ENCODE measurements around the gene ABHD2. TPM values are rescaled to one million over a fixed set of nuclear protein-coding genes. Genes with fewer than 3 reads are reported as not detected.

The ABHD2 gene
- polyA plus RNA-seq, 1 experiment, result 51.5 TPM

GRCh38 chr15:89101302-89102193, 13.3 kb downstream of the ABHD2 start:
- ChIA-PET POLR2A (interaction anchor here (0.6 to 2.8 kb wide), 4 partner anchors 11 to 42 kb away, joined by 3 to 15 read pairs (median 4); partner anchors contain the start of gene ABHD2), CTCF (interaction anchor here (1.2 to 3.8 kb wide), 5 partner anchors 10 to 76 kb away, joined by 3 to 26 read pairs (median 8); no protein-coding TSS in a partner anchor)
- H3K9me3 ChIP-seq (ENCODE audit: control insufficient read depth, insufficient read depth, low read length), result no peaks in the 10 kb centered on the region
- H3K27me3 ChIP-seq (ENCODE audit: control insufficient read depth, insufficient read depth, low read length), result no peaks in the 10 kb centered on the region
- no peak for TF ChIP-seq CTCF (IDR thresholded peaks at IDR 0.05; ENCODE audit: low read depth, low read length)
- H3K27ac ChIP-seq (ENCODE audit: low read depth, low read length), result peak overlapping the region; percentile 97
- H3K4me3 ChIP-seq (ENCODE audit: low read depth, low read length), result no peak overlapping the region
- DNase-seq (ENCODE audit: low read depth, low spot score), result peak; percentile 97

DNA sequence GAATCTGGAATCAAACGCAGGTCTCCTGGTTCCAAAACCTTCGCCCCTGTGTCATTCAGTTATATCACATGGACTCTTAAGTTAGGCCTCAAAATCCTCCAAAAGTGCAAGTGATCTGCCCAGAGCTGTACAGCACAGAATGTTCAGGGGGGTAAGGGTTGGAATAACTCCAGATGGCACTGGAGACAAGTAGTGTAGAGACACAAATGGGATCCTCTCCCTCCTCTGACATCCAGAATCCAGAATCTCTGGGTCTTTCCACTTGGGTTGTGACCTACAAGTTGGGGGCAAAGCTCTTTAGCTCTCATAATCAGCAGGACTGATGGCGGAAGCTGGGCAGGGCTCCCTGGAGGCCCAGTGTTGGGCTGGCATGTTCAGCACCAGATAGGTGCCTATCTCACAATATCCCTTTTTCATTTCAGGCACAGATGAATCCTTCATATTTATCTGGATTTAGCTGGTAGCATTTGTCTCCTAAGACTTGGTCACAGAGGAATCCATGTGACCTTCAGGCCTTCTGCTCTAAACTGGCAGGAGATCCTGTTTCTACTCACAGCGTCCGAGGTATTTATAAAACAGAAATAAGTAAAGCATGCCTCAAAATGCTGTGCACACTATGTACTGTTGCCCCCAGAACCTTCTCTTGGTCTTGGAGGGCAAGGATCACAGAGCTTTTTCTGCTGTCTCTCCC, 15.4 kb downstream of the ABHD2 start:
- Histone ChIP-seq H3K27me3 (ENCODE audit: control insufficient read depth, insufficient read depth, low read length) (no peaks in the 10 kb centered on the region), H3K9me3 (ENCODE audit: control insufficient read depth, insufficient read depth, low read length) (no peaks in the 10 kb centered on the region), H3K27ac (ENCODE audit: low read depth, low read length) (peak overlapping the region; percentile 95), H3K4me3 (ENCODE audit: low read depth, low read length) (no peak overlapping the region)
- ChIA-PET POLR2A (interaction anchor here (0.8 to 2.8 kb wide), 4 partner anchors 11 to 183 kb away, joined by 4 to 21 read pairs (median 12); partner anchors contain the start of gene ABHD2), CTCF (interaction anchor here (1.6 to 2.9 kb wide), 4 partner anchors 15 to 199 kb away, joined by 6 to 17 read pairs (median 8); partner anchors contain the start of gene ABHD2)
- no peak for TF ChIP-seq CTCF (IDR thresholded peaks at IDR 0.05; ENCODE audit: low read depth, low read length)
- DNase-seq (ENCODE audit: low read depth, low spot score), result no peak

DNA sequence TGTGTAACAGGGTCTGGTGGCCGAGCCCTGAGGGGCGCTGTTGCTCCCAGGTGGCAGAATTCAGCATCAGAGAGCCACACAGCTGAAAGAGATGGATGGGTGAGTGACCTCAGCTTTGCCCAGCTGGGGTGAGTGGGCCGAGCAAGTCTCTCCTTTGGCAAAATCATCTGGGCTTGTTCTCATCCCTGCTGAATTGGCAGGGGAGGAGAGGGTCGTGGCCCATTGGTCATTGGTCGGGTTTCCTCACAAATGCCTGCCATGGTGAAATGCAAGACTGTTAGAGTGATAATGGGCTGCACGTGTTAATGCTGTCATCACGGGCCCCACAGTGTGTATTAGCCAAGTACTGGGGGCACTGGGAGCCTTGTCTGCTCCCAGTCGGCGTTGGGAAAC, 15.9 kb downstream of the ABHD2 start:
- no peak overlapping the region for H3K4me3 ChIP-seq (ENCODE audit: low read depth, low read length)
- TF ChIP-seq CTCF (IDR thresholded peaks at IDR 0.05; ENCODE audit: low read depth, low read length), result no peak
- H3K27me3 ChIP-seq (ENCODE audit: control insufficient read depth, insufficient read depth, low read length), result no peaks in the 10 kb centered on the region
- no peaks in the 10 kb centered on the region for H3K9me3 ChIP-seq (ENCODE audit: control insufficient read depth, insufficient read depth, low read length)
- no peak for DNase-seq (ENCODE audit: low read depth, low spot score)
- ChIA-PET CTCF (interaction anchor here (1.0 to 2.9 kb wide), 6 partner anchors 15 to 199 kb away, joined by 5 to 17 read pairs (median 6); partner anchors contain the start of gene ABHD2), POLR2A (interaction anchor here (0.8 to 2.6 kb wide), 3 partner anchors 11 to 183 kb away, joined by 4 to 21 read pairs (median 9); partner anchors contain the start of gene ABHD2)
- peak overlapping the region; percentile 95 for H3K27ac ChIP-seq (ENCODE audit: low read depth, low read length)

DNA sequence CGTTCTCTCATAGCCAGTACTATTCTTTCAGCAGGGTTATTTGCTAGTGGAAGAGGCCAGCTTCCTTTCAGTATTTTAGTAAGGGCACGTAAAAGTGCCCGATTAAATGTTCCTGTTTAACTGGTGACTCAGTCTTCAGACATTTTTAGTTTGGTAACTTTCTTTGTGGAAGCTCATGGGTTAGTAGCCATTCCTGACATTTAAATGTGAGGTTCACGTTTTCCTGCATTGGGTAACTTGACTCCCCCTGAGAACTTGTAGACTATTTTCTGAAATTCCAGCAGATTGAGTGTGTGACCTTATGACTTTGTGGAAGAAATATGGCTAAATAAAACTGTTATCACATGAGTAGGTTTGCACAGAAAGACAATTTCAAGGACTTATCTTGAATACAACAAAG, 16.9 kb downstream of the ABHD2 start:
- Histone ChIP-seq H3K27ac (ENCODE audit: low read depth, low read length) (peak overlapping the region; percentile 99), H3K9me3 (ENCODE audit: control insufficient read depth, insufficient read depth, low read length) (no peaks in the 10 kb centered on the region), H3K27me3 (ENCODE audit: control insufficient read depth, insufficient read depth, low read length) (no peaks in the 10 kb centered on the region), H3K4me3 (ENCODE audit: low read depth, low read length) (no peak overlapping the region)
- POLR2A ChIA-PET, result interaction anchor here (0.6 to 2.6 kb wide), 3 partner anchors 8 to 184 kb away, joined by 3 to 21 read pairs (median 9); partner anchors contain the start of gene ABHD2
- CTCF ChIA-PET, result interaction anchor here (1.0 to 2.9 kb wide), 5 partner anchors 16 to 200 kb away, joined by 5 to 17 read pairs (median 6); partner anchors contain the start of gene ABHD2
- DNase-seq (ENCODE audit: low read depth, low spot score), result peak; percentile 94
- TF ChIP-seq CTCF (IDR thresholded peaks at IDR 0.05; ENCODE audit: low read depth, low read length), result no peak
